ENCODE results near the gene SMTN. TPM values are rescaled to one million over a fixed set of nuclear protein-coding genes. Genes with fewer than 3 reads are reported as not detected.

SMTN gene
- total and polyA plus RNA-seq, 2 donors (not counting 3 experiments of a cell fraction or from before 2014, with no cell fraction given): 59.0 to 197 TPM

- Histone ChIP-seq H4K20me1 (replicated peaks; ENCODE audit: control insufficient read depth, extremely low read depth, insufficient read depth, low read length) (no peaks in the 10 kb centered on the region), H3K9ac (replicated peaks; ENCODE audit: extremely low read depth, insufficient read depth, low read length) (no peak overlapping the region), H3K27me3 (ENCODE audit: control insufficient read depth in 2 of 2, insufficient read depth in 2 of 2, low read length in 2 of 2) (no peaks in the 10 kb centered on the region), H3K4me3 (replicated peaks in 1 of 3; ENCODE audit: insufficient read depth in 1 of 3, low read depth in 1 of 3, low read length in 3 of 3) (no peak overlapping the region), H3K79me2 (ENCODE audit: control insufficient read depth, insufficient read depth, low read length) (peaks cover 49% of the 10 kb centered on the region), H2AFZ (ENCODE audit: low read depth, low read length) (no peak overlapping the region), H3K4me2 (ENCODE audit: insufficient read depth, low read length) (no peak overlapping the region), H3K36me3 (ENCODE audit: control insufficient read depth in 2 of 2, extremely low read depth in 1 of 2, insufficient read depth in 2 of 2, low read length in 2 of 2) (peaks cover 26 to 65% of the 10 kb centered on the region in 2 experiments), H3K27ac (ENCODE audit: insufficient read depth, low read depth, low read length) (no peak overlapping the region), H3K4me1 (ENCODE audit: control insufficient read depth, extremely low read depth, insufficient read depth, low read length) (peaks cover 5% of the 10 kb centered on the region), H3K9me3 (replicated peaks; ENCODE audit: control insufficient read depth, insufficient read depth, low read length) (no peaks in the 10 kb centered on the region), H3K9me1 (replicated peaks; ENCODE audit: control insufficient read depth, extremely low read depth, insufficient read depth, low read length) (no peaks in the 10 kb centered on the region)
- BruUV-seq (replicated peaks): no TSS peak
- POLR2A ChIA-PET: no interaction called here
- DNase-seq (ENCODE audit: low read depth, low spot score) (peak; percentile 34), FAIRE-seq (peak; percentile 38)
- TF ChIP-seq CTCF (IDR thresholded peaks at IDR 0.05; ENCODE audit: extremely low read depth in 1 of 2, insufficient read depth in 1 of 2, low read depth in 1 of 2, low read length in 2 of 2): peak; percentile 76 to 85
- no peak for TF ChIP-seq GATA2 (IDR thresholded peaks at IDR 0.05; ENCODE audit: insufficient read depth, insufficient read length, low read depth, low read length)
- no peak for TF ChIP-seq JUN (IDR thresholded peaks at IDR 0.05; ENCODE audit: borderline replicate concordance, insufficient read depth, insufficient read length, low read depth)
- dilution Hi-C loops (cut with MboI; ENCODE audit: extremely low pct_ligation_motif_present, low sequenced_read_pairs) (no loop called here), intact Hi-C loops (cut with micrococcal nuclease) (loop anchor here (1.0 kb wide), 3 partner anchors 18 to 142 kb away; partner anchors contain the start of gene SELENOM)
- CTCF ChIA-PET: interaction anchor here (0.6 to 2.5 kb wide), 12 partner anchors 15 to 183 kb away, joined by 3 to 11 read pairs (median 4); partner anchors contain the start of gene SELENOM
Measured at GRCh38 chr22:31089160-31090100, 8.3 kb downstream of the SMTN start.
